ENCODE data around the gene ZBTB11.
"Not testable (repeated sequence)": the region's sequence is repeated elsewhere in the genome, so short reads cannot be mapped to it uniquely, and the experiment has no call there.

DNA sequence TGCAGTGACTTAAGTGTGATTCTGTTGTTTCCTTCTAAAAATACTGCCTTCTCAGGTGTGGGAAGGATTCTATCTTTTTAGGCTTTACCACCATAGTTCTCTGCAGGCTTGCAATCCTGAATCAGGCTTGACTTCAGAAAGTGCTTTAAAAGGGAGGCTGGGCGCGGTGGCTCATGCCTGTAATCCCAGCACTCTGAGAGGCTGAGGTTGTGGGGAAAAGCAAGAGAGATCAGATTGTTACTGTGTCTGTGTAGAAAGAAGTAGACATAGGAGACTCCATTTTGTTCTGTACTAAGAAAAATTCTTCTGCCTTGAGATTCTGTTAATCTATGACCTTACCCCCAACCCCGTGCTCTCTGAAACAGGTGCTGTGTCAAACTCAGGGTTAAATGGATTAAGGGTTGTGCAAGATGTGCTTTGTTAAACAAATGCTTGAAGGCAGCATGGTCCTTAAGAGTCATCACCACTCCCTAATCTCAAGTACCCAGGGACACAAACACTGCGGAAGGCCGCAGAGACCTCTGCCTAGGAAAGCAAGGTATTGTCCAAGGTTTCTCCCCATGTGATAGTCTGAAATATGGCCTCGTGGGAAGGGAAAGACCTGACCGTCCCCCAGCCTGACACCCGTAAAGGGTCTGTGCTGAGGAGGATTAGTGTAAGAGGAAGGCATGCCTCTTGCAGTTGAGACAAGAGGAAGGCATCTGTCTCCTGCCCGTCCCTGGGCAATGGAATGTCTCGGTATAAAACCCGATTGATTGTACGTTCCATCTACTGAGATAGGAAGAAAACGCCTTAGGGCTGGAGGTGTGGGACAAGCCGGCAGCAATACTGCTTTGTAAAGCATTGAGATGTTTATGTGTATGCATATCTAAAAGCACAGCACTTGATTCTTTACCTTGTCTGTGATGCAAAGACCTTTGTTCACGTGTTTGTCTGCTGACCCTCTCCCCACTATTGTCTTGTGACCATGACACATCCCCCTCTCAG, 15.0 kb upstream of the ZBTB11 start:
- not testable (repeated sequence) for TF ChIP-seq CTCF, POLR2A, EP300 (IDR thresholded peaks at IDR 0.05)
